NK-92 (cell line): ENCODE results near the gene MYBPHL.

ENCODE experiments used
- DNase-seq: peaks from one replicate; lab custom pipeline; 2025; ENCODE audit not compliant: unreplicated experiment; lab: John Stamatoyannopoulos, UW

MYBPHL gene

GRCh38 chr1:109306832-109307273 lies at the start of gene MYBPHL:
MYBPHL (minus strand) TSS chr1:109307011; CDS start chr1:109306991, 20 bp downstream.
- DNase-seq: no peak

- no peak for DNase-seq
Observed at GRCh38 chr1:109356505-109356904, 49.7 kb upstream of the MYBPHL start.

GRCh38 chr1:109354929-109355328 lies 48.1 kb upstream of the MYBPHL start:
- DNase-seq: no peak

- DNase-seq: no peak
Observed at GRCh38 chr1:109351457-109351856, 44.6 kb upstream of the MYBPHL start.

GRCh38 chr1:109350655-109351054 lies 43.8 kb upstream of the MYBPHL start:
- no peak for DNase-seq

- no peak for DNase-seq
Observed at GRCh38 chr1:109350182-109350581, 43.4 kb upstream of the MYBPHL start.

- DNase-seq: no peak
Observed at GRCh38 chr1:109347511-109347910, 40.7 kb upstream of the MYBPHL start.

GRCh38 chr1:109341944-109342930 lies 35.4 kb upstream of the MYBPHL start:
- DNase-seq: no peak

- DNase-seq: no peak
Observed at GRCh38 chr1:109338608-109339007, 31.8 kb upstream of the MYBPHL start.

- DNase-seq: no peak
Observed at GRCh38 chr1:109338091-109338490, 31.3 kb upstream of the MYBPHL start.

GRCh38 chr1:109335091-109335490 lies 28.3 kb upstream of the MYBPHL start:
- no peak for DNase-seq

GRCh38 chr1:109331113-109331512 lies 24.3 kb upstream of the MYBPHL start:
- DNase-seq: no peak

GRCh38 chr1:109327285-109327684 lies 20.5 kb upstream of the MYBPHL start:
- DNase-seq: no peak

- DNase-seq: no peak
Observed at GRCh38 chr1:109322974-109323373, 16.2 kb upstream of the MYBPHL start.

GRCh38 chr1:109319114-109319513 lies 12.3 kb upstream of the MYBPHL start:
- DNase-seq: no peak

GRCh38 chr1:109316506-109316905 lies 9.7 kb upstream of the MYBPHL start:
- no peak for DNase-seq

- DNase-seq: no peak
Observed at GRCh38 chr1:109315288-109315687, 8.5 kb upstream of the MYBPHL start.

- no peak for DNase-seq
Observed at GRCh38 chr1:109314795-109315194, 8.0 kb upstream of the MYBPHL start.

GRCh38 chr1:109312978-109313775 lies 6.4 kb upstream of the MYBPHL start:
- DNase-seq: no peak

- no peak for DNase-seq
Observed at GRCh38 chr1:109312246-109312645, 5.4 kb upstream of the MYBPHL start.

GRCh38 chr1:109309347-109309746 lies 2.5 kb upstream of the MYBPHL start:
- DNase-seq: no peak
